Eye (tissue), 1 donor: ENCODE data around the gene PPARGC1A.

Experiments
- DNase-seq: peaks from one replicate; pipeline ENCODE4 v3.0.0-alpha.2; 2015

Gene PPARGC1A

GRCh38 chr4:23878246-23878891, 11.5 kb downstream of the PPARGC1A start:
- DNase-seq = no peak

GRCh38 chr4:23877758-23878229, 12.1 kb downstream of the PPARGC1A start:
- DNase-seq = no peak

GRCh38 chr4:23876418-23877089, 13.3 kb downstream of the PPARGC1A start:
- DNase-seq = no peak

- DNase-seq = no peak
These were observed 14.5 kb downstream of the PPARGC1A start for GRCh38 chr4:23875317-23875716.

GRCh38 chr4:23874536-23874901, 15.3 kb downstream of the PPARGC1A start:
- DNase-seq = no peak

- peak; percentile 24 for DNase-seq
These were observed 15.9 kb downstream of the PPARGC1A start for GRCh38 chr4:23873717-23874535.

GRCh38 chr4:23871426-23871825, 18.4 kb downstream of the PPARGC1A start:
- no peak for DNase-seq

GRCh38 chr4:23866450-23867075, 23.3 kb downstream of the PPARGC1A start:
- DNase-seq = peak; percentile 54

- DNase-seq = no peak
These were observed 27.9 kb downstream of the PPARGC1A start for GRCh38 chr4:23861897-23862296.

GRCh38 chr4:23860919-23861318, 28.9 kb downstream of the PPARGC1A start:
- DNase-seq = no peak

GRCh38 chr4:23857367-23857959, 32.4 kb downstream of the PPARGC1A start:
- peak; percentile 39 for DNase-seq

GRCh38 chr4:23856630-23857029, 33.2 kb downstream of the PPARGC1A start:
- DNase-seq = no peak

- no peak for DNase-seq
These were observed 33.8 kb downstream of the PPARGC1A start for GRCh38 chr4:23855912-23856605.

GRCh38 chr4:23853986-23854660, 35.7 kb downstream of the PPARGC1A start:
- no peak for DNase-seq

- DNase-seq = no peak
These were observed 38.4 kb downstream of the PPARGC1A start for GRCh38 chr4:23851464-23851863.

GRCh38 chr4:23847158-23847557, 42.7 kb downstream of the PPARGC1A start:
- DNase-seq = no peak

- no peak for DNase-seq
These were observed 44.9 kb downstream of the PPARGC1A start for GRCh38 chr4:23844961-23845360.

GRCh38 chr4:23839279-23839678, 50.6 kb downstream of the PPARGC1A start:
- DNase-seq = no peak

- DNase-seq = no peak
These were observed 51.2 kb downstream of the PPARGC1A start for GRCh38 chr4:23838607-23839006.

- no peak for DNase-seq
These were observed 51.7 kb downstream of the PPARGC1A start for GRCh38 chr4:23838131-23838530.

- no peak for DNase-seq
These were observed 52.5 kb downstream of the PPARGC1A start for GRCh38 chr4:23837371-23837770.
